HepG2 (cell line): ENCODE data around the gene EGR1. TPM values are rescaled to one million over a fixed set of nuclear protein-coding genes. Genes with fewer than 3 reads are reported as not detected.

Source experiments
- ELF1 ChIP-seq: sonication (generic); formaldehyde crosslinking; IDR thresholded peaks from 2 replicates; pipeline ENCODE4 v1.4.0; 2020; ENCODE audit warnings: missing genetic modification reagents
- FOXO1 ChIP-seq: sonication (generic); formaldehyde crosslinking; IDR thresholded peaks from 2 replicates; pipeline ENCODE4 v1.4.0; 2020; ENCODE audit warnings: missing genetic modification reagents
- HDAC1 ChIP-seq: sonication (generic); formaldehyde crosslinking; IDR thresholded peaks from 2 replicates; pipeline ENCODE4 v1.5.1; 2020; ENCODE audit warnings: mild to moderate bottlenecking, missing genetic modification reagents
- HDAC6 ChIP-seq: fragments of 200-600 bp; sonication (generic); IDR thresholded peaks from 2 replicates; pipeline ENCODE4 v1.7.0; 2017; ENCODE audit warnings: mild to moderate bottlenecking, antibody characterized with exemption, low read length, low read depth
- HNF4A ChIP-seq: sonication (generic); formaldehyde crosslinking; IDR thresholded peaks from 2 replicates; pipeline ENCODE4 v1.4.0; 2020; ENCODE audit warnings: missing genetic modification reagents
- KLF9 ChIP-seq: IDR thresholded peaks from 2 replicates; pipeline ENCODE4 v1.6.1; 2016; ENCODE audit warnings: low read depth
- MIER3 ChIP-seq: IDR thresholded peaks from 2 replicates; pipeline ENCODE4 v1.6.1; 2016; ENCODE audit warnings: missing compliant biosample characterization, borderline replicate concordance
- MYC ChIP-seq: sonication (generic); formaldehyde crosslinking; IDR thresholded peaks from 2 replicates; pipeline ENCODE4 v1.9.0; 2021; ENCODE audit warnings: missing genetic modification reagents, borderline replicate concordance
- NCOA2 ChIP-seq: sonication (generic); formaldehyde crosslinking; IDR thresholded peaks from 2 replicates; pipeline ENCODE4 v1.8.0; 2022; ENCODE audit warnings: inconsistent platforms
- NR1H2 ChIP-seq: sonication (generic); formaldehyde crosslinking; IDR thresholded peaks from 2 replicates; pipeline ENCODE4 v1.8.1; 2022; ENCODE audit warnings: low read depth, missing genetic modification reagents, borderline replicate concordance
- PCBP1 ChIP-seq: fragments of 200-400 bp; formaldehyde crosslinking; IDR thresholded peaks from 2 replicates; pipeline ENCODE4 v1.6.1; 2017; ENCODE audit warnings: mild to moderate bottlenecking, low read depth, low read length, borderline replicate concordance
- RFX5 ChIP-seq: IDR thresholded peaks from 2 replicates; pipeline ENCODE4 v1.6.1; 2011; ENCODE audit warnings: low read depth, low read length, improper control_type of control experiment
- SATB2 ChIP-seq: sonication (generic); formaldehyde crosslinking; IDR thresholded peaks from 2 replicates; pipeline ENCODE4 v1.5.0; 2020; ENCODE audit warnings: missing genetic modification reagents
- SMAD9 ChIP-seq: sonication (generic); formaldehyde crosslinking; IDR thresholded peaks from 2 replicates; pipeline ENCODE4 v1.5.1; 2020; ENCODE audit warnings: mild to moderate bottlenecking, missing genetic modification reagents
- SPEN ChIP-seq: sonication (generic); formaldehyde crosslinking; IDR thresholded peaks from 2 replicates; pipeline ENCODE4 v1.5.1; 2020; ENCODE audit warnings: low read depth, mild to moderate bottlenecking, missing genetic modification reagents
- TARDBP ChIP-seq: sonication (generic); formaldehyde crosslinking; IDR thresholded peaks from 2 replicates; pipeline ENCODE4 v1.8.0; 2022; ENCODE audit warnings: mild to moderate bottlenecking, missing genetic modification reagents
- ZNF430 ChIP-seq: sonication (generic); formaldehyde crosslinking; IDR thresholded peaks from 2 replicates; pipeline ENCODE4 v1.9.0; 2021; ENCODE audit warnings: mild to moderate bottlenecking, missing genetic modification reagents
- polyA plus RNA-seq, 8 experiments: library from polyadenylated mRNA; depleted of rRNA in 3 of 8; stranded (reverse) in 7 of 8; unstranded in 1 of 8; fragments of >200 nt; fragmentation: Illumina TruSeq in 4 of 8; extraction: Trizol in 4 of 8; gene quantifications; 2 replicates each; pipeline versions ENCODE4 v1.2.1 to v1.2.3, GENCODE V29; 2011 to 2016; ENCODE audit warnings: low read depth in 4 of 8, missing spikeins in 1 of 8, mixed read lengths in 1 of 8; ENCODE audit not compliant: insufficient read depth in 1 of 8
- total RNA-seq, 5 experiments: library from RNA; depleted of rRNA; stranded (reverse); fragments of >200 nt; fragmentation: Illumina TruSeq; extraction: Trizol; gene quantifications; 2 replicates each; pipeline ENCODE4 v1.2.3, GENCODE V29; 2016; ENCODE audit warnings: low read depth in 1 of 5
- TF ChIP-seq, protein P1 (sequence below): sonication (generic); formaldehyde crosslinking; conservative IDR thresholded peaks from 2 replicates; pipeline ENCODE4 v1.4.0; 2020; ENCODE audit warnings: mild to moderate bottlenecking, missing genetic modification reagents, moderate library complexity
- TF ChIP-seq, protein P2 (sequence below): sonication (generic); formaldehyde crosslinking; IDR thresholded peaks from 2 replicates; pipeline ENCODE4 v1.5.0; 2020; ENCODE audit warnings: missing genetic modification reagents
- TF ChIP-seq, protein P3 (sequence below): sonication (generic); formaldehyde crosslinking; IDR thresholded peaks from 2 replicates; pipeline ENCODE4 v1.4.0; 2020; ENCODE audit warnings: mild to moderate bottlenecking, missing genetic modification reagents

EGR1 gene
- total and polyA plus RNA-seq, 2 of the 13 experiments (the other 11 are each of a cell fraction or from before 2014, with no cell fraction given), result 4.1 to 4.5 TPM

DNA sequence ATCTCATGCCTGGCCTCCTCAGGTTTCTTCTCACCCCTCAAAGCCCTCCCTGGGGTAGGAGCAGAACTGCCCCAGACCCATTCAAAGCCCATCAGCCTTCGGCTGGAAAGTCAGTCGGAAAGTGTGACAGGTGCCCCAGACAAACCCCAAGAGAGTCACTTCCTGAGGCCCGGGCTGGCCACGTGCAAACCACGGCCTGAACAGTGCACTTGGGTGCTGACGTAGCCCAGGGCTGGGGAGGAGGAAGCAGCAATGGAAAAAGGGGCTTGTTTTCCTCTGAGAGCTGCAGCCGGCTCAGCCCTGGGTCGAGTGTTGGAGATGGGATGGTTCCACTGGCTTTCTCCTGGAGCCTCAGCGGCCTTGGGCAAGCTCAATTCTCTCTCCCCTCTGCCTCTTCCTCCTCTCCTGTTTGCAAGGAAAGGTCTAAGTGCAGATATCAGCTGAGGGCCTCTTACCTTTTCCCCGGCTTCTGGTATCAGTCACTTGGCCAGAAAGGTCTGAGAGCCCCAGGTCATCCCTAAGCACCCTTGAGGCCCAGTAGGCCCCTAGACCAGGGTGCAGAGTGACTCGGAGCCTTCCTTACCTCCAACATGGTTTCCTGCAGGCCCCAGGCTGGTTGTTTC is 5.9 kb upstream of the EGR1 start (continued):
- 0 out of 2 replicates have a peak, but pooled peaks have one; percentile 56 for TF ChIP-seq SATB2 (CRISPR knock-in tag)
- TF ChIP-seq TARDBP (CRISPR knock-in tag), result no peak
- TF ChIP-seq, protein P1, sequence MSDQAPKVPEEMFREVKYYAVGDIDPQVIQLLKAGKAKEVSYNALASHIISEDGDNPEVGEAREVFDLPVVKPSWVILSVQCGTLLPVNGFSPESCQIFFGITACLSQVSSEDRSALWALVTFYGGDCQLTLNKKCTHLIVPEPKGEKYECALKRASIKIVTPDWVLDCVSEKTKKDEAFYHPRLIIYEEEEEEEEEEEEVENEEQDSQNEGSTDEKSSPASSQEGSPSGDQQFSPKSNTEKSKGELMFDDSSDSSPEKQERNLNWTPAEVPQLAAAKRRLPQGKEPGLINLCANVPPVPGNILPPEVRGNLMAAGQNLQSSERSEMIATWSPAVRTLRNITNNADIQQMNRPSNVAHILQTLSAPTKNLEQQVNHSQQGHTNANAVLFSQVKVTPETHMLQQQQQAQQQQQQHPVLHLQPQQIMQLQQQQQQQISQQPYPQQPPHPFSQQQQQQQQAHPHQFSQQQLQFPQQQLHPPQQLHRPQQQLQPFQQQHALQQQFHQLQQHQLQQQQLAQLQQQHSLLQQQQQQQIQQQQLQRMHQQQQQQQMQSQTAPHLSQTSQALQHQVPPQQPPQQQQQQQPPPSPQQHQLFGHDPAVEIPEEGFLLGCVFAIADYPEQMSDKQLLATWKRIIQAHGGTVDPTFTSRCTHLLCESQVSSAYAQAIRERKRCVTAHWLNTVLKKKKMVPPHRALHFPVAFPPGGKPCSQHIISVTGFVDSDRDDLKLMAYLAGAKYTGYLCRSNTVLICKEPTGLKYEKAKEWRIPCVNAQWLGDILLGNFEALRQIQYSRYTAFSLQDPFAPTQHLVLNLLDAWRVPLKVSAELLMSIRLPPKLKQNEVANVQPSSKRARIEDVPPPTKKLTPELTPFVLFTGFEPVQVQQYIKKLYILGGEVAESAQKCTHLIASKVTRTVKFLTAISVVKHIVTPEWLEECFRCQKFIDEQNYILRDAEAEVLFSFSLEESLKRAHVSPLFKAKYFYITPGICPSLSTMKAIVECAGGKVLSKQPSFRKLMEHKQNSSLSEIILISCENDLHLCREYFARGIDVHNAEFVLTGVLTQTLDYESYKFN (CRISPR knock-in tag), result 0 out of 2 replicates have a peak, but pooled peaks have one; percentile 36
- TF ChIP-seq, protein P2, sequence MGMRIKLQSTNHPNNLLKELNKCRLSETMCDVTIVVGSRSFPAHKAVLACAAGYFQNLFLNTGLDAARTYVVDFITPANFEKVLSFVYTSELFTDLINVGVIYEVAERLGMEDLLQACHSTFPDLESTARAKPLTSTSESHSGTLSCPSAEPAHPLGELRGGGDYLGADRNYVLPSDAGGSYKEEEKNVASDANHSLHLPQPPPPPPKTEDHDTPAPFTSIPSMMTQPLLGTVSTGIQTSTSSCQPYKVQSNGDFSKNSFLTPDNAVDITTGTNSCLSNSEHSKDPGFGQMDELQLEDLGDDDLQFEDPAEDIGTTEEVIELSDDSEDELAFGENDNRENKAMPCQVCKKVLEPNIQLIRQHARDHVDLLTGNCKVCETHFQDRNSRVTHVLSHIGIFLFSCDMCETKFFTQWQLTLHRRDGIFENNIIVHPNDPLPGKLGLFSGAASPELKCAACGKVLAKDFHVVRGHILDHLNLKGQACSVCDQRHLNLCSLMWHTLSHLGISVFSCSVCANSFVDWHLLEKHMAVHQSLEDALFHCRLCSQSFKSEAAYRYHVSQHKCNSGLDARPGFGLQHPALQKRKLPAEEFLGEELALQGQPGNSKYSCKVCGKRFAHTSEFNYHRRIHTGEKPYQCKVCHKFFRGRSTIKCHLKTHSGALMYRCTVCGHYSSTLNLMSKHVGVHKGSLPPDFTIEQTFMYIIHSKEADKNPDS (CRISPR knock-in tag), result no peak
- TF ChIP-seq FOXO1 (CRISPR knock-in tag), result peak; percentile 14; the same call in 1 of the 2 replicates
- TF ChIP-seq RFX5, result no peak
- TF ChIP-seq, protein P3, sequence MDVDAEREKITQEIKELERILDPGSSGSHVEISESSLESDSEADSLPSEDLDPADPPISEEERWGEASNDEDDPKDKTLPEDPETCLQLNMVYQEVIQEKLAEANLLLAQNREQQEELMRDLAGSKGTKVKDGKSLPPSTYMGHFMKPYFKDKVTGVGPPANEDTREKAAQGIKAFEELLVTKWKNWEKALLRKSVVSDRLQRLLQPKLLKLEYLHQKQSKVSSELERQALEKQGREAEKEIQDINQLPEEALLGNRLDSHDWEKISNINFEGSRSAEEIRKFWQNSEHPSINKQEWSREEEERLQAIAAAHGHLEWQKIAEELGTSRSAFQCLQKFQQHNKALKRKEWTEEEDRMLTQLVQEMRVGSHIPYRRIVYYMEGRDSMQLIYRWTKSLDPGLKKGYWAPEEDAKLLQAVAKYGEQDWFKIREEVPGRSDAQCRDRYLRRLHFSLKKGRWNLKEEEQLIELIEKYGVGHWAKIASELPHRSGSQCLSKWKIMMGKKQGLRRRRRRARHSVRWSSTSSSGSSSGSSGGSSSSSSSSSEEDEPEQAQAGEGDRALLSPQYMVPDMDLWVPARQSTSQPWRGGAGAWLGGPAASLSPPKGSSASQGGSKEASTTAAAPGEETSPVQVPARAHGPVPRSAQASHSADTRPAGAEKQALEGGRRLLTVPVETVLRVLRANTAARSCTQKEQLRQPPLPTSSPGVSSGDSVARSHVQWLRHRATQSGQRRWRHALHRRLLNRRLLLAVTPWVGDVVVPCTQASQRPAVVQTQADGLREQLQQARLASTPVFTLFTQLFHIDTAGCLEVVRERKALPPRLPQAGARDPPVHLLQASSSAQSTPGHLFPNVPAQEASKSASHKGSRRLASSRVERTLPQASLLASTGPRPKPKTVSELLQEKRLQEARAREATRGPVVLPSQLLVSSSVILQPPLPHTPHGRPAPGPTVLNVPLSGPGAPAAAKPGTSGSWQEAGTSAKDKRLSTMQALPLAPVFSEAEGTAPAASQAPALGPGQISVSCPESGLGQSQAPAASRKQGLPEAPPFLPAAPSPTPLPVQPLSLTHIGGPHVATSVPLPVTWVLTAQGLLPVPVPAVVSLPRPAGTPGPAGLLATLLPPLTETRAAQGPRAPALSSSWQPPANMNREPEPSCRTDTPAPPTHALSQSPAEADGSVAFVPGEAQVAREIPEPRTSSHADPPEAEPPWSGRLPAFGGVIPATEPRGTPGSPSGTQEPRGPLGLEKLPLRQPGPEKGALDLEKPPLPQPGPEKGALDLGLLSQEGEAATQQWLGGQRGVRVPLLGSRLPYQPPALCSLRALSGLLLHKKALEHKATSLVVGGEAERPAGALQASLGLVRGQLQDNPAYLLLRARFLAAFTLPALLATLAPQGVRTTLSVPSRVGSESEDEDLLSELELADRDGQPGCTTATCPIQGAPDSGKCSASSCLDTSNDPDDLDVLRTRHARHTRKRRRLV (CRISPR knock-in tag), result no peak
- TF ChIP-seq NR1H2 (CRISPR knock-in tag), result no peak
- peak; percentile 69 for TF ChIP-seq HDAC1 (CRISPR knock-in tag)
- peak; percentile 44; the same call in 1 of the 2 replicates for TF ChIP-seq NCOA2 (CRISPR knock-in tag)
- no peak for TF ChIP-seq PCBP1
- TF ChIP-seq ELF1 (CRISPR knock-in tag), result peak; percentile 77
- no peak for TF ChIP-seq ZNF430 (CRISPR knock-in tag)
- TF ChIP-seq HNF4A (CRISPR knock-in tag), result no peak
- TF ChIP-seq HDAC6, result no peak
- no peak for TF ChIP-seq KLF9 (CRISPR knock-in tag)
- TF ChIP-seq MYC (CRISPR knock-in tag), result peak; percentile 63
- 0 out of 2 replicates have a peak, but pooled peaks have one; percentile 63 for TF ChIP-seq SMAD9 (CRISPR knock-in tag)
- peak; percentile 49 for TF ChIP-seq SPEN
- TF ChIP-seq MIER3 (CRISPR knock-in tag), result 0 out of 2 replicates have a peak, but pooled peaks have one; percentile 31
